GM12872 (cell line): Measurements from ENCODE around the gene PPP2R3B.

Source experiments
- TF ChIP-seq, protein P1 (sequence below): IDR thresholded peaks from 3 replicates; pipeline ENCODE4 v1.5.1; 2011; ENCODE audit warnings: low read depth, mild to moderate bottlenecking, low read length, moderate library complexity; ENCODE audit not compliant: insufficient read depth

Gene PPP2R3B

DNA sequence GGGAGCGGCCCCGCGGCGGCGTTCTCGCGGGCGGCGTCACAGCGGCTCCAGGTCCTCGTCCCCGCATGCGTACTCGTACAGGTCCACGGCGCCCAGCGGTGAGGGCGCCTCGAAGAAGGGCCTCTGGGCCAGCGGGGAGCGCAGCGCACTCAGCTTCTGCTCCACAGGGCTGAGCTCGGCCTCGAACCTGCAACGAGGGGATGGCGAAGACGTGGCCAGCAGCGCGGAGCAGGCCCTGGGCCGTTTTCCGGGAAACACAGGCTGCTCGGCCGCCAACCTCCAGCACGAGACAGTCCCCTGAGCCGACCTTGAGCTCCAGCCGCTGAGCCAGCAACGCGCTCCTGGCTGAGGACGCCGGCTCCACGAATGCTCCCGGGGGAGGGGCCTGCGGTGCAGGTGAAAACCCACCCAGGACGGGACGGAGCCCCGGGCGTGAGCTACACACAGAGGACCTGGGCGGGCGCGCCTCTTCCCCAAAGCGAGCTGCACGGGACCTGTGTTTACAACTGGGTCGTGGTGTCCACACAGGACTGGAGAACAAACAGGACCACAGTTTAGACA lies 52.3 kb downstream of the PPP2R3B start:
- TF ChIP-seq, protein P1, sequence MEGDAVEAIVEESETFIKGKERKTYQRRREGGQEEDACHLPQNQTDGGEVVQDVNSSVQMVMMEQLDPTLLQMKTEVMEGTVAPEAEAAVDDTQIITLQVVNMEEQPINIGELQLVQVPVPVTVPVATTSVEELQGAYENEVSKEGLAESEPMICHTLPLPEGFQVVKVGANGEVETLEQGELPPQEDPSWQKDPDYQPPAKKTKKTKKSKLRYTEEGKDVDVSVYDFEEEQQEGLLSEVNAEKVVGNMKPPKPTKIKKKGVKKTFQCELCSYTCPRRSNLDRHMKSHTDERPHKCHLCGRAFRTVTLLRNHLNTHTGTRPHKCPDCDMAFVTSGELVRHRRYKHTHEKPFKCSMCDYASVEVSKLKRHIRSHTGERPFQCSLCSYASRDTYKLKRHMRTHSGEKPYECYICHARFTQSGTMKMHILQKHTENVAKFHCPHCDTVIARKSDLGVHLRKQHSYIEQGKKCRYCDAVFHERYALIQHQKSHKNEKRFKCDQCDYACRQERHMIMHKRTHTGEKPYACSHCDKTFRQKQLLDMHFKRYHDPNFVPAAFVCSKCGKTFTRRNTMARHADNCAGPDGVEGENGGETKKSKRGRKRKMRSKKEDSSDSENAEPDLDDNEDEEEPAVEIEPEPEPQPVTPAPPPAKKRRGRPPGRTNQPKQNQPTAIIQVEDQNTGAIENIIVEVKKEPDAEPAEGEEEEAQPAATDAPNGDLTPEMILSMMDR, result no peak

DNA sequence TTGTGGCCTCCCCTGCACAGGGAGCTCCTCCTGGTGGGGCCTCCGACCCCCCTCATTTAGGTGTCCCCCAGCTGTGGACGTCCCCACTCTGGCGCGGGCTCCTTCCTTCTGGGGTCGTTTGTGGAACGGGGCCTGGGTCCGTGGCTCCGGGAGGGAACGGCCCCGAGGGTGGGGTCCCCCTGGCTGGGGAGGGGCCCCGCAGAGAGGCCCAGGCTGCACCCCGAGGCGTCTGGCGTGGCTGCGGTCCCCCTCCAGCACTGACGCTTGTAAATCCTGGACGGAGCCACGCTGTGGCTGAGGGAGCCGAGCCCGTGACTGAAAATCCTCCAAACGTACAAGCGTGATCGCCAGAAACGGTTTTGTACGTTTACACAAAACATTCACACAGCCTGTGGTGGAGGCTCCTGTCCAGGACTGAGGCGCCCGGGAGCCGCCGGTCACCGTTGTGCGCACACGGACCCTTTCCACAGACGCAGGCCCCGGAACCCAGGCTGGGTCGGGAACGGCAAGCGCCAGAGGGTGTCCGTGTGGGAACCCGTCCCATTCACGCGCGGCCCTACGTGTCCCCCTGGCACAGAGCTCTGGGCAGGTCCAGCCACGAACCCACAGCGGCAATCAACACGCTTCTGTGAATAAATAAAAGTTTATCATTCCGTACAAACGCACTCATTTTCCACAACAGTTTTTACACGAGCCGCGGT lies 52.9 kb downstream of the PPP2R3B start:
- TF ChIP-seq, protein P1, result no peak

DNA sequence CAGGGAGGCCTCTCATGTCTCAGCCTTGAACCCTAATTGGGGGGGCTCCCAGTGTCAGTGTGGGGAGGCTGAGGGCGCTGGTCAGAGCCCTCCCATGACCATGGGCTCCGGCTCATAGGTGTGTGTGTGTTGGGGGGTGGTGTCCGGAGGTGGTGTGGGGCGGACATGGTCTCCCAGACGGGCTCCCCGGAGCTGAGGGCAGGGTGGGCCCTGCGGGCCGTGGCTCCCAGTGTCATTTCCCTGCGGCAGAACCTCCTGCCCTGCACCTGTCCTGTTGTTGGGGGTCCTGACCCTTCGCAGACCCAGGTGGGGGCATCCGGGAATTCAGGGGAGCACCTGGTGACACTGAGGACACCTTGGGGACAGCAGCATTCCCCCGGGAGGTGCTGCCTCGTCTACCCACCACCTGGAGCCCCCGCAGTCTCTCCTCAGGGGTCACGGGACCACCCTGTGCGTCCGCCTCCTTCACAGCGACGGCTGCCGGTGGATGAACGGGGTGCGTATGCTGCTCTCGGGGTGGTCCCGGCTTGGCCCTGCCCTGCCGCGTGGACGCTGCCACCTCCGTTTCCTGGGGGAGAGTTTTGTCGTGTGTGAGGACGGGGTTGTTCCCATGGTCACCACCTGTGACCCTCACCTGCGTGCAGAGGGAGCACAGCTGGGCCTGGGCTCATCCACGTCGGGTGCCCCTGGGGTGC lies 53.6 kb downstream of the PPP2R3B start:
- TF ChIP-seq, protein P1, result no peak

DNA sequence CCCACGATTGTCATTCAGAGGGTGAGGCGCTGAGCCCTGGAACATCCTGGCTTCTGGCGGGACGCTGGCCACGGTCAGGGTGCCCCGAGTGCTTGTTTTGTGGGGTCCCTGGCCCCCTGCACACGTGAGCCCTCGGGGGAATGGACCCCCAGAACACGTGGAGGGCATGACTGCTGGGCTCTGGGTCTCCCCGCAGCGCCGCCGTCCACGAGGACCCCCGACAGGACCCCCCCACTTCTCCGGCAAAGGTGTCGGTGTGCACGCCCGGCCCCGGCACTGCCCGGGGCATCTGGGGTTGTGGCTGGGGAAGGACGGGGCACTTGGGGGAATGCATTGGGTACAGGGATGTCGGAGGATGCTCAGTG lies 54.2 kb downstream of the PPP2R3B start:
- TF ChIP-seq, protein P1, result no peak

DNA sequence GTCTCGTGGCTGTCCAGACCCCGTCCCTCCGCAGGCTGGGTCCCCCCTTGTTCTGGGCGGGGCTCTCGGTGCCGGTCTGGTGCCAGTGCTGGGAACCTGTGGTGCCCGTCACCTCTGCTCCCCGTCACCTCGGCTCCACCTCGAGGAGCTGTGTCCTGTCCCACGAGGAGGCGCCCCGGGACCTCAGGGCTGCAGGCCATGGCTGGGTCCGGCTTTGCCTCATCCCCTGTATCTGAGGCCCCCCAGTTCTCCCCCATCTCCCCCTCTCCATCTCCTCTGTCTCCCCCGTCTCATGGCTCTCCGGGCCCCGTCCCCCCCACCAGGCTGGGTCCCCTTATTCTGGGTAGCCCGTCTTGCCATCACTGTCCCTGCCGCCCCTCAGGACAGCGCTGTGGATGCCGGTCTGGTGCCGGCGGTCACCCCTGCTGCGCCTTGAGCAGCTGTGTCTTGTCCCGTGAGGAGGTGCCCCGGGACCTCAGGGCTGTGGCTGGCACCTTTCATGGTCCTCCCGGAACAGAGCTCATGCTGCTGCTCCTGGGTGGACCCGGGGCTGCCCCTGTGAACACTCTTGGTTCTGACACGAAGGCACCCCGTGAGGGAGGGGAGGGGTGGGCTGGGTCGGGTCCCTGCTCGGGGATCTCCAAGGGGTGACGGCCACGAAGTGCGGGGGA lies 54.7 kb downstream of the PPP2R3B start:
- TF ChIP-seq, protein P1, result no peak

DNA sequence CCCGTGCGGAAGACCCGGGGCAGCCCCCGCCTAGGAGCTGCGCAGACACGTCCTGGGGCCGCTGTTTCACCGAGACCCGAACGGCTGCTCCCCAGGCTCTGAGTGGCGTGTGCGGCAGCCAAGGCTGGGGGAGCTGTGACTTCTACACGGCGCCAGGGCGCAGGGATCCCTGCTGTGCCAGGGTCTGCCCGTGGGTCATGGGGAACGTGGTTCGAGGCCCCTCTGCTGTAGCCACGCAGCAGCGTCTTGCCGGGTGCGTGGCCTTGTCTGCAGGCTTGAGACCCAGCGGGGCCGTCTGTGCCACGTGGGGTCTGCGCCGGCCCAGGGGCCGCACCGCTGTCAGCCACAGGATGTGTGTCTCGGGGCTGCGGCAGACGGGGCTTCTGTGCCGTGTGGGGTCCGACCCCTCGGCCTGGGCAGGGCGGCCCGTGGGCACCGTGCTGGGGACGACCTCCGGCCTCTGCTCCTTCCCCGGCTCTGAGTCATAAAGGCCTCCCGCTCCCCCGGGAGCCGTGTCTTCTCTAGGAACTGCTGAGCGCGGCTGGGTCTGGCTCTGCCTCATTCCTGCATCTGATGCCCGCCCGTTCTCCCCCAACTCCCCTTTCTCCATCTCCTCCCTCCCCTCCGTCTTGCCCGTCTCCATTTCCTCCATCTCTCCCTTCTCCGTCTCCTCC lies 55.4 kb downstream of the PPP2R3B start:
- TF ChIP-seq, protein P1, result no peak

DNA sequence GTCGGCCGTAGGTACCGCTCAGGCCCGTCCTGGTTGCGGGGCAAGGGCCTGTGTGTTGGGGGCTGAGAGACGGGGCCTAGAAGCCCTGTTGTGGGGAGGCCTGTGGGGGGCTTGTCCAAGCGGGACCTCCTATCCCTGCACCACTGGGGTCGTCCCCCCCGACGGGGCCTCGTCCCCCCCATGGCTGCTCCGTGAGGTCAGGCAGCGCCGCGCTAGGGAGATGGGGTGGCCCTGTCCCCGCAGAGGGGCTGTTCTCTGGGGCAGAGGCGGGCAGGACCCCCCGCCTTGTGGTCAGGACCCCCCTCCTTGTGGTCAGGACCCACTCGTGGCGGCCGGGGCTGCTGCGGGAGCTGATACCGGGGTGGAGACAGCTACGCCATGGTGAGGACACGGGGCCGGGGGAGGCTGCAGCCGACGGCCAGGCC lies 56.0 kb downstream of the PPP2R3B start:
- TF ChIP-seq, protein P1, result no peak
